Measurements from ENCODE around the gene NEURL2.

- TF ChIP-seq POLR2A (IDR thresholded peaks at IDR 0.05) = peak in 1 of 2 donors; percentile 36
- TF ChIP-seq CTCF (IDR thresholded peaks at IDR 0.05) = no peak
These were observed 19.9 kb upstream of the NEURL2 start for GRCh38 chr20:45910670-45911485.
